ENCODE results near the gene D2HGDH. TPM values are rescaled to one million over a fixed set of nuclear protein-coding genes. Genes with fewer than 3 reads are reported as not detected.
"Not testable (repeated sequence)": the region's sequence is repeated elsewhere in the genome, so short reads cannot be mapped to it uniquely, and the experiment has no call there.

Gene D2HGDH
- total RNA-seq, 2 experiments from 2014 or later: 39.4 to 42.6 TPM

DNA sequence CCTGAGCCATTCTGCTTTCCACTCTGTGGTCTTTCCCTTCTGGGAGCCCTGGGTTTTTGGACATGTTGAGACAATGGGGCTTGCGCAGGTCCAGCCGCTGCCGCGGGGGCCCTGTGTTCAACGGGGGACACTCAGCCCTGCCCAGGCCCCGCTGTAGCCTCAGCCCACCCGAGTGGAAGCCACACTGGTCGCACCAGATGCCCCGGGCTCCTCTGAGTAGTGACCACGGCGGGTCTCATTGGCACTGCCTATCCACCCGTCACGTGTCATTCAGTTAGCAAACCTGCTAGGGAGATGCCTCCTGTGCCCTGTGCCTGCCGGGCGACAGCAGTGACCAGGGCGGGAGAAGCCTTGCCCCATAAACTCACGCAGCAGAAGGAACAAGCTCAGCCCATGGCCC is 19.1 kb downstream of the D2HGDH start:
- POLR2A ChIA-PET: no interaction called here
- peaks cover 14% of the 10 kb centered on the region for H3K36me3 Mint-ChIP-seq (ENCODE audit: low read depth)
- TF ChIP-seq, protein P1, sequence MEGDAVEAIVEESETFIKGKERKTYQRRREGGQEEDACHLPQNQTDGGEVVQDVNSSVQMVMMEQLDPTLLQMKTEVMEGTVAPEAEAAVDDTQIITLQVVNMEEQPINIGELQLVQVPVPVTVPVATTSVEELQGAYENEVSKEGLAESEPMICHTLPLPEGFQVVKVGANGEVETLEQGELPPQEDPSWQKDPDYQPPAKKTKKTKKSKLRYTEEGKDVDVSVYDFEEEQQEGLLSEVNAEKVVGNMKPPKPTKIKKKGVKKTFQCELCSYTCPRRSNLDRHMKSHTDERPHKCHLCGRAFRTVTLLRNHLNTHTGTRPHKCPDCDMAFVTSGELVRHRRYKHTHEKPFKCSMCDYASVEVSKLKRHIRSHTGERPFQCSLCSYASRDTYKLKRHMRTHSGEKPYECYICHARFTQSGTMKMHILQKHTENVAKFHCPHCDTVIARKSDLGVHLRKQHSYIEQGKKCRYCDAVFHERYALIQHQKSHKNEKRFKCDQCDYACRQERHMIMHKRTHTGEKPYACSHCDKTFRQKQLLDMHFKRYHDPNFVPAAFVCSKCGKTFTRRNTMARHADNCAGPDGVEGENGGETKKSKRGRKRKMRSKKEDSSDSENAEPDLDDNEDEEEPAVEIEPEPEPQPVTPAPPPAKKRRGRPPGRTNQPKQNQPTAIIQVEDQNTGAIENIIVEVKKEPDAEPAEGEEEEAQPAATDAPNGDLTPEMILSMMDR (IDR thresholded peaks at IDR 0.05): no peak
- no peak overlapping the region for H3K4me3 Mint-ChIP-seq
- ATAC-seq (no peak), DNase-seq (no peak)
- intact Hi-C loops (cut with micrococcal nuclease): no loop called here
- no peaks in the 10 kb centered on the region for H3K9me3 Mint-ChIP-seq
- H3K4me1 Mint-ChIP-seq (ENCODE audit: low read depth): no peaks in the 10 kb centered on the region
- no peak overlapping the region for H3K27ac Mint-ChIP-seq
- CTCF ChIA-PET: no interaction called here
- H3K27me3 Mint-ChIP-seq: no peaks in the 10 kb centered on the region

DNA sequence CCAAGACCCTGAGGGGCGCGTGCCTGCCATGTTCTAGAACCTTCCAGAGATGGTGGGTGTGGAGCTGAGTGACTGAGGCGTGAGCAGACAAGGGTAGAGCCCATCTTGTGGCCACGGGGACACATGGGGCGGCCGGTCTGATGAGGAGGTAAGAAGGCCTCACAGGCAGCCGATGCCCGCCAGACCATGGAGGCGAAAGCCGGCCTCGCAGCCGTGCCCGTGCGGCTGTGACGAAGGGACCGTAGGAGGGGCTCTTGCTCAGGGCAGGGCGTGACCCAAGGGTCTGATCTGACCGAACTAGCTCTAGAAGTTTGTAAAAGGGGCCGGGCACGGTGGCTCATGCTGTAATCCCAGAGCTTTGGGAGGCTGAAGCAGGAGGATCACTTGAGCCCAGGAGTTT is 19.6 kb downstream of the D2HGDH start:
- TF ChIP-seq, protein P1 (IDR thresholded peaks at IDR 0.05): no peak
- no peak overlapping the region for H3K27ac Mint-ChIP-seq
- ChIA-PET CTCF (interaction anchor here (1.0 kb wide), 1 partner anchor 124 kb away, joined by 3 read pairs; no protein-coding TSS in a partner anchor), POLR2A (interaction anchor here (0.9 kb wide), 1 partner anchor 21 kb away, joined by 3 read pairs; no protein-coding TSS in a partner anchor)
- no peaks in the 10 kb centered on the region for H3K9me3 Mint-ChIP-seq
- peaks cover 18% of the 10 kb centered on the region for H3K36me3 Mint-ChIP-seq (ENCODE audit: low read depth)
- DNase-seq: no peak
- no peaks in the 10 kb centered on the region for H3K27me3 Mint-ChIP-seq
- intact Hi-C loops (cut with micrococcal nuclease): no loop called here
- H3K4me1 Mint-ChIP-seq (ENCODE audit: low read depth): no peaks in the 10 kb centered on the region
- ATAC-seq: no peak
- H3K4me3 Mint-ChIP-seq: no peak overlapping the region

DNA sequence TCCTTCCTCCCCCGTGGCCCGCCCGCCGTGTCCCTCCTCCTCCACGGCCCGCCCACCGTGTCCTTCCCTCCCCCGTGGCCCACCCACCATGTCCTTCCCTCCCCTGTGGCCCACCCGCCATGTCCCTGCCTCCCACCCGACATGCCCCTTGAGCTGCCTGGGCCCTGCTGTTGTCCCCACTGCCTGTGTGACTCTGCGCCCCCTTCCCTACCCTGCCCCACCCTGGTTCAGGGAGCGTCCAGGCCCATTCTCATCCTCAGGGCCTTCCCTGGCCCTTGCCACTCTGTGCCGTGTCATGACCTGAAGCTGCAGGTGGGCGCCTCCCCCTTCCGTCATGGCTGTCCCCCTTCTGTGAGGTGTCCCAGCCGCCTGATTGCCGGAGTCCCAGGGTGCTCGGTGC is 20.7 kb downstream of the D2HGDH start:
- CTCF ChIA-PET: interaction anchor here (1.0 kb wide), 1 partner anchor 123 kb away, joined by 3 read pairs; no protein-coding TSS in a partner anchor
- Mint-ChIP-seq H3K27ac (no peak overlapping the region), H3K4me3 (no peak overlapping the region), H3K27me3 (no peaks in the 10 kb centered on the region), H3K9me3 (peaks cover 2% of the 10 kb centered on the region), H3K4me1 (ENCODE audit: low read depth) (no peaks in the 10 kb centered on the region), H3K36me3 (ENCODE audit: low read depth) (peaks cover 23% of the 10 kb centered on the region)
- ATAC-seq: no peak
- TF ChIP-seq, protein P1 (IDR thresholded peaks at IDR 0.05): no peak
- DNase-seq: no peak
- intact Hi-C loops (cut with micrococcal nuclease): no loop called here
- POLR2A ChIA-PET: no interaction called here

DNA sequence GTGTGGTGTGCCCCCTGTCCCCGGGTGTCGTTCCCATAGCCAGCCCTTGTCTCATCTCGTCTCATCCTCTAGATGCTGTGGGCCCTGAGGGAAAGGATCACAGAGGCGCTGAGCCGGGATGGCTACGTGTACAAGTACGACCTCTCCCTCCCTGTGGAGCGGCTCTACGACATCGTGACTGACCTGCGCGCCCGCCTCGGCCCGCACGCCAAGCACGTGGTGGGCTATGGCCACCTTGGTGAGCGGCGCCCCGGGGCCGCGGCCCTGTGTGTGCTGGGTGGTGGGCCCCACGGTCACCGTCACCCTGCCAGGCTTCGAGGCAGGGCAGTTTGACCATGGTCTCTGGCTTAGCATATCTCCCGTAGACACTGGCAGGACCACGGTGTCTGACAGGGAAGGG is 21.3 kb downstream of the D2HGDH start:
- ChIA-PET CTCF (no interaction called here), POLR2A (no interaction called here)
- TF ChIP-seq, protein P1 (IDR thresholded peaks at IDR 0.05): no peak
- Mint-ChIP-seq H3K27ac (no peak overlapping the region), H3K4me1 (ENCODE audit: low read depth) (peaks cover 1% of the 10 kb centered on the region), H3K4me3 (no peak overlapping the region), H3K27me3 (no peaks in the 10 kb centered on the region), H3K9me3 (peaks cover 4% of the 10 kb centered on the region), H3K36me3 (ENCODE audit: low read depth) (peaks cover 25% of the 10 kb centered on the region)
- DNase-seq (no peak), ATAC-seq (no peak)
- intact Hi-C loops (cut with micrococcal nuclease): no loop called here

DNA sequence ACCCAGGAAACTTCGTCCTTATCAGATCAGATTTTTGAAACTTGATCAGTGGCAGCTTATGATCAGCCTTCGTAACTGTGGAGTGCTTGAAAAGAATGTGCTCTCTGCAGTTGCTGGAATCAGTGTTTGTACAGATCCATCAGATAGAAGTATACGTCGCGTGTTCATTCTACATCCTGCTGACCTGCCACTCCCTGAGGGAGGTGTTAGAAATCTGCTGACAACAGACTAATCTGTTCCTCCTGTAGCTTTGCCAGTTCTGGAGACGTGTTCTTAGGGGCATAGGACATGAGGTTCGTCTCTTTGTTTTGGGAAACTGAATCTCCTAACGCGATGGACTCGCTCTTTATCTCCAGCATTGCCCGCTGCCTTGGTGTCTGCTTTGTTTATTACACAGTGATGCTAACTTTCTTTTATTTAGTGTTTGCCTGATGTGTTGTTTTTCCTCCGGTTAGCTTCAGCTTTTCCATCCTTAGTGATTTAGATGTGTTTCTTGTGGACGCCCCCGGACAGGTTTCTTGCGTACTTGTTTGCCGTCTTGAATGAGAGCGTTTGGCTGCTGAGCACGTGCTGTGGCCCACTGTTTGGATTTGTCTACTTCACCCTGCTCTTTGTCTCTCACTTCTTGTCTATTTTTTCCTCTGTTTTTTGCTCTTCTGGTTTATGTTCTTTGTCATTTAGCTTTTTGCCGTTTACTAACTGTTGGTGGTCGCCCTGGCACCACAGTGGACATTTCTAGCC is 24.8 kb downstream of the D2HGDH start:
- no peaks in the 10 kb centered on the region for H3K27me3 Mint-ChIP-seq
- no peak for DNase-seq
- ChIA-PET CTCF (no interaction called here), POLR2A (no interaction called here)
- H3K9me3 Mint-ChIP-seq: peaks cover 5% of the 10 kb centered on the region
- H3K4me3 Mint-ChIP-seq: no peak overlapping the region
- intact Hi-C loops (cut with micrococcal nuclease): no loop called here
- TF ChIP-seq, protein P1 (IDR thresholded peaks at IDR 0.05): no peak
- H3K4me1 Mint-ChIP-seq (ENCODE audit: low read depth): peaks cover 21% of the 10 kb centered on the region
- peaks cover 26% of the 10 kb centered on the region for H3K36me3 Mint-ChIP-seq (ENCODE audit: low read depth)
- ATAC-seq: no peak
- no peak overlapping the region for H3K27ac Mint-ChIP-seq

DNA sequence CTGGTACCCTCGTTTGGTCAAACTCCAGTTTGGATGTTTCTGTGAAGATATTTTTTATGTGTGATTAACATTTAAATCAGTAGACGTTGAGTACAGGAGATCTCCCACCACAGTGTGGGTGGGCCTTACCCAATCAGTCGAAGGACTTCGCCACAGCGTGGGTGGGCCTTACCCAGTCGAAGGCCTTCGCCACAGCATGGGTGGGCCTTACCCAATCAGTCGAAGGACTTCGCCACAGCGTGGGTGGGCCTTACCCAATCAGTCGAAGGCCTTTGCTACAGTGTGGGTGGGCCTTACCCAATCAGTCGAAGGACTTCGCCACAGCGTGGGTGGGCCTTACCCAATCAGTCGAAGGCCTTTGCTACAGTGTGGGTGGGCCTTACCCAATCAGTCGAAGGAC is 25.5 kb downstream of the D2HGDH start:
- H3K9me3 Mint-ChIP-seq; CTCF ChIA-PET; intact Hi-C loops (cut with micrococcal nuclease); POLR2A ChIA-PET; ATAC-seq; H3K4me3 Mint-ChIP-seq; H3K27ac Mint-ChIP-seq; DNase-seq; H3K27me3 Mint-ChIP-seq: not testable (repeated sequence)
- H3K4me1 Mint-ChIP-seq (ENCODE audit: low read depth): peaks cover 23% of the 10 kb centered on the region
- H3K36me3 Mint-ChIP-seq (ENCODE audit: low read depth): peaks cover 26% of the 10 kb centered on the region

Data from activated CD8-positive, alpha-beta T cell treated with anti-CD3 and anti-CD28 coated beads for 36 hours (primary cell).